K562 (cell line): ENCODE measurements around the gene CSMD2. TPM values are rescaled to one million over a fixed set of nuclear protein-coding genes. Genes with fewer than 3 reads are reported as not detected.

ENCODE experiments used
- ATAC-seq: fragments of 200-7000 bp; cut with Tn5 transposase; 3 replicates; pipeline ENCODE4 v1.9.1; 2020; ENCODE audit warnings: moderate library complexity
- BruUV-seq: library from RNA; stranded (reverse); fragments of 400-500 nt; replicated peaks from 2 replicates; lab custom pipeline; 2021; lab: Mats Ljungman, UMichigan
- CTCF ChIA-PET: fragments of 300-600 bp; formaldehyde crosslinking; extraction: SDS; loops from one replicate; lab custom pipeline; 2021; ENCODE audit warnings: low intra/inter-chr PET ratio; lab: Yijun Ruan, JAX
- POLR2A ChIA-PET: fragments of 300-600, 350-650 bp; sonication (Branson Sonifier 250); formaldehyde crosslinking; extraction: SDS; loops from one replicate; lab custom pipeline; 2021; ENCODE audit warnings: antibody characterized with exemption, inconsistent platforms; lab: Yijun Ruan, JAX
- DNase-seq, 4 experiments: peaks; one replicate each; pipeline versions ENCODE4 v3.0.0 to v3.0.0-alpha.2; 2011 to 2018; ENCODE audit warnings: low spot score in 3 of 4, mixed read lengths in 3 of 4; ENCODE audit errors: extremely low read depth in 1 of 4
- FAIRE-seq: peaks from 2 replicates; lab custom pipeline; 2011; peaks lifted over from hg19 to GRCh38; lab: Jason Lieb, UNC
- H2AFZ ChIP-seq: 2 replicates; pipeline ENCODE4 v1.6.0; 2011; ENCODE audit warnings: low read depth, low read length, control low read depth, inconsistent platforms
- H3K27ac ChIP-seq: fragments of 200-600 bp; 3 replicates; pipeline ENCODE4 v1.8.0; 2011; ENCODE audit warnings: low read depth, mild to moderate bottlenecking, control low read depth, inconsistent platforms, low read length, moderate library complexity, mixed read lengths; ENCODE audit errors: extremely low read depth
- H3K27me3 ChIP-seq, 2 experiments: fragments of 300-600 bp in 1 of 2; 2 replicates in 1 of 2; 3 replicates in 1 of 2; pipeline versions ENCODE4 v1.6.0 to v1.8.0; 2011; ENCODE audit warnings: inconsistent platforms in 2 of 2, low read length in 2 of 2, mild to moderate bottlenecking in 1 of 2, mixed read lengths in 1 of 2, moderate library complexity in 1 of 2; ENCODE audit not compliant: control insufficient read depth in 2 of 2, insufficient read depth in 2 of 2
- H3K36me3 ChIP-seq: fragments of 300-600 bp; 3 replicates; pipeline ENCODE4 v1.8.0; 2011; ENCODE audit warnings: mild to moderate bottlenecking, low read length, inconsistent platforms; ENCODE audit not compliant: control insufficient read depth, insufficient read depth
- H3K4me1 ChIP-seq, 2 experiments: fragments of 200-600 bp in 1 of 2; replicated peaks in 1 of 2; 2 replicates in 1 of 2; 3 replicates in 1 of 2; pipeline versions ENCODE4 v1.5.1 to v1.8.0; 2011; ENCODE audit warnings: inconsistent platforms in 2 of 2, low read length in 2 of 2, mild to moderate bottlenecking in 1 of 2, mixed read lengths in 1 of 2, moderate library complexity in 1 of 2; ENCODE audit not compliant: control insufficient read depth in 2 of 2, insufficient read depth in 2 of 2
- H3K4me2 ChIP-seq: 2 replicates; pipeline ENCODE4 v1.6.1; 2011; ENCODE audit warnings: low read length, control low read depth, inconsistent platforms, mixed read lengths; ENCODE audit not compliant: insufficient read depth
- H3K4me3 ChIP-seq: fragments of 200-600 bp; sonication (generic), shearing (Covaris generic); 2 replicates; pipeline ENCODE4 v1.5.1; 2016; ENCODE audit warnings: control low read depth, inconsistent platforms
- H3K79me2 ChIP-seq: fragments of 200-600 bp; 3 replicates; pipeline ENCODE4 v1.8.0; 2011; ENCODE audit warnings: low read length, inconsistent platforms; ENCODE audit not compliant: control insufficient read depth, insufficient read depth
- H3K9ac ChIP-seq, 2 experiments: 2 replicates each; pipeline versions ENCODE4 v1.6.0 to v1.6.1; 2011; ENCODE audit warnings: low read depth in 2 of 2, low read length in 2 of 2, control low read depth in 1 of 2, inconsistent platforms in 1 of 2, mild to moderate bottlenecking in 1 of 2, mixed read lengths in 1 of 2; ENCODE audit not compliant: insufficient read depth in 1 of 2
- H3K9me1 ChIP-seq: one replicate; pipeline ENCODE4 v1.6.0; 2011; ENCODE audit warnings: inconsistent platforms, mild to moderate bottlenecking, low read length, moderate library complexity; ENCODE audit not compliant: control insufficient read depth, insufficient read depth
- H3K9me3 ChIP-seq: replicated peaks from 2 replicates; pipeline ENCODE4 v1.5.1; 2011; ENCODE audit warnings: low read depth, low read length, inconsistent platforms; ENCODE audit not compliant: control insufficient read depth, insufficient read depth
- H4K20me1 ChIP-seq: replicated peaks from 2 replicates; pipeline ENCODE4 v1.6.1; 2011; ENCODE audit warnings: low read length, inconsistent platforms, mixed read lengths; ENCODE audit not compliant: control insufficient read depth, insufficient read depth
- EWSR1 ChIP-seq: fragments of 450-650 bp; IDR thresholded peaks from 2 replicates; pipeline ENCODE4 v1.6.1; 2018; ENCODE audit warnings: borderline replicate concordance, mild to moderate bottlenecking, low read depth, moderate library complexity; ENCODE audit not compliant: partially characterized antibody
- MIER1 ChIP-seq: fragments of 450-650 bp; IDR thresholded peaks from 2 replicates; pipeline ENCODE4 v1.6.1; 2016; ENCODE audit warnings: antibody characterized with exemption, mild to moderate bottlenecking, low read depth
- RCOR1 ChIP-seq, 2 experiments: IDR thresholded peaks; 2 replicates each; pipeline ENCODE4 v1.6.1; 2012; ENCODE audit warnings: low read depth in 2 of 2, low read length in 2 of 2, borderline replicate concordance in 1 of 2, improper control_type of control experiment in 1 of 2
- SREBF2 ChIP-seq: sonication (generic); formaldehyde crosslinking; IDR thresholded peaks from 2 replicates; pipeline ENCODE4 v1.4.0; 2020; ENCODE audit warnings: mild to moderate bottlenecking, missing genetic modification reagents
- ZFP36 ChIP-seq: fragments of 150-350 bp; IDR thresholded peaks from 2 replicates; pipeline ENCODE4 v1.6.1; 2018; ENCODE audit warnings: low read length, low read depth; ENCODE audit not compliant: partially characterized antibody
- ZNF143 ChIP-seq: sonication (generic); formaldehyde crosslinking; IDR thresholded peaks from 2 replicates; pipeline ENCODE4 v1.9.0; 2022; ENCODE audit warnings: mild to moderate bottlenecking, missing genetic modification reagents
- WGBS: fragments of 100-300 bp; shearing (Covaris generic); methylation state at CpG from one replicate; pipeline ENCODE4 v1.1.6; 2016; ENCODE audit warnings: low coverage, mixed read lengths; ENCODE audit not compliant: insufficient coverage; ENCODE audit errors: missing lambda C conversion rate; 5-methylcytosine and 5-hydroxymethylcytosine counted together
- in situ Hi-C: fragments of 300-500 bp; cut with MboI; formaldehyde crosslinking; loops from 4 replicates; pipeline ENCODE4 v1.15.0; 2018; ENCODE audit warnings: inconsistent platforms, mixed read lengths
- intact Hi-C: fragments of 100-400 bp; cut with micrococcal nuclease; formaldehyde crosslinking; loops from 2 replicates; pipeline ENCODE4 v1.14.2; 2022
- polyA plus RNA-seq, 8 experiments: library from polyadenylated mRNA; depleted of rRNA in 4 of 8; stranded (reverse) in 5 of 8; unstranded in 3 of 8; fragments of >200 nt; fragmentation: Nextera tagmentation in 2 of 8; fragmentation: Illumina TruSeq in 1 of 8; extraction: Ambion mirVana in 2 of 8; extraction: Trizol in 1 of 8; gene quantifications; 2 replicates each; pipeline versions ENCODE4 v1.2.1 to v1.2.3, GENCODE V29; 2011 to 2014; ENCODE audit warnings: inconsistent platforms in 1 of 8, missing spikeins in 1 of 8
- total RNA-seq, 7 experiments: library from RNA; depleted of rRNA in 6 of 7; stranded (reverse); fragments of >200 nt in 6 of 7; fragmentation: Illumina TruSeq in 2 of 7; extraction: Trizol in 2 of 7; gene quantifications; 2 replicates each; pipeline versions ENCODE4 v1.2.1 to v1.2.3, GENCODE V29; 2011 to 2021; ENCODE audit warnings: low replicate concordance in 1 of 7

CSMD2 gene
- total and polyA plus RNA-seq, 9 of the 15 experiments (the other 6 are each of a cell fraction or from before 2014, with no cell fraction given) = not detected

GRCh38 chr1:33753087-33753856, 411.8 kb downstream of the CSMD2 start:
- TF ChIP-seq ZFP36 = peak; percentile 22
- TF ChIP-seq RCOR1 (IDR thresholded peaks at IDR 0.05; ENCODE audit: borderline replicate concordance in 1 of 2, low read depth in 2 of 2, low read length in 2 of 2) = no peak
- no peak for TF ChIP-seq SREBF2
- TF ChIP-seq EWSR1 = no peak
- TF ChIP-seq ZNF143 = no peak
- TF ChIP-seq MIER1 = no peak
- DNase-seq (no peak), FAIRE-seq (no peak), ATAC-seq (no peak)
- ChIA-PET CTCF (no interaction called here), POLR2A (no interaction called here)
- H3K36me3 ChIP-seq = no peaks in the 10 kb centered on the region
- H3K79me2 ChIP-seq = no peaks in the 10 kb centered on the region
- 0% methylated on average over 5 of the region's 5 CpGs for WGBS
- intact Hi-C loops = no loop called here
- in situ Hi-C loops = no loop called here
- BruUV-seq = no TSS peak
- H3K27ac ChIP-seq = no peak overlapping the region
- no peak overlapping the region for H2AFZ ChIP-seq
- H3K9me3 ChIP-seq = no peaks in the 10 kb centered on the region
- H3K9me1 ChIP-seq = no peaks in the 10 kb centered on the region
- no peak overlapping the region for H3K9ac ChIP-seq
- no peaks in the 10 kb centered on the region for H4K20me1 ChIP-seq
- no peak overlapping the region for H3K4me3 ChIP-seq
- H3K27me3 ChIP-seq = no peaks in the 10 kb centered on the region
- no peak overlapping the region for H3K4me2 ChIP-seq
- no peaks in the 10 kb centered on the region for H3K4me1 ChIP-seq
